Glomerular visceral epithelial cell (primary cell): Measurements from ENCODE around the gene EPS8L3.

Source experiments
- DNase-seq: peaks from one replicate; pipeline ENCODE4 v3.0.0-alpha.2; 2016; ENCODE audit errors: extremely low spot score

EPS8L3 gene

DNA sequence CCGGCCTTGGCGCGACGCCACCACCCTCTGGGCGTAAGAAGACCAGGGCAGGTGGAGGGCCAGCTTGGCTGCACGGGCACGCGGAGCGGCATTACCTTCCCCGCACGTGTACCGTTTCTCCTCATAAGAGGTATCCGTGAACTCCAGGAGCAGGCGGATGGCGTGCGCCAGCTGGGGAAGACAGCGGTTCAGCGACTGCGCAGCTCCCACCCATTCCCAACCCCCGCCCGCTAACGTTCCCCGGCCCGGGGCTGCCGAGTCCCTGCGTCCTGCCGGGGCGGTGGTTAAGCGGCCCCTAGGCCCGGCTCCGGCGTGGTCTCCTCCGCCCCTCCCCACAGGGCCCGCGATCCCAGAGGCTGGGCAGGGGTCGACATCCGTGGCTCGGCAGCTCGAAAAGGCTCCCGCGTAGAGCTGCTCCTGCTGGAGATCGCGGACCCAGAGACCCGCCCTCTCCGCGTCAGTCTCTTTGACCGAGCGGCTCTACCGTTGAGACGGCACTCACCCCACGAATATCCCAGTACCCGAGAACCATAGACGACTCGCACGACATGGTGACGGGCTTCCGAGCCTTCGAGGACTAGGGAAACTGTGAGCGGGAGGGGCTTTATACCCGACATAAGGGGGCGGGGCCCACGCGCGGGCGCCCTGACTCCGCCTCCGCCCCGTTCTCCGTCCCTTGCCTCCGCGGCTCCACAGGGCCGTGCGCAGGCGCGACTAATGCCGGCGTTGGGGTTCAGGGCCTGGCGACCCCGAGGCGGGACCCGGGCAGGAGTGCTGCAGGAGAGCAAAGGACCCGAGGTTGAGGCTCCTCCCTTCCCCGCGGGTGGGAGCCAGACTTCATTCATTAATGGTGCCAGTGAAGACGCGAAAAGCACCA is 23.7 kb downstream of the EPS8L3 start:
- peak; percentile 50 for DNase-seq

- DNase-seq = no peak
These were observed 30.4 kb downstream of the EPS8L3 start for GRCh38 chr1:109733236-109733870.

GRCh38 chr1:109732390-109732881 is 31.3 kb downstream of the EPS8L3 start:
- DNase-seq = no peak

DNA sequence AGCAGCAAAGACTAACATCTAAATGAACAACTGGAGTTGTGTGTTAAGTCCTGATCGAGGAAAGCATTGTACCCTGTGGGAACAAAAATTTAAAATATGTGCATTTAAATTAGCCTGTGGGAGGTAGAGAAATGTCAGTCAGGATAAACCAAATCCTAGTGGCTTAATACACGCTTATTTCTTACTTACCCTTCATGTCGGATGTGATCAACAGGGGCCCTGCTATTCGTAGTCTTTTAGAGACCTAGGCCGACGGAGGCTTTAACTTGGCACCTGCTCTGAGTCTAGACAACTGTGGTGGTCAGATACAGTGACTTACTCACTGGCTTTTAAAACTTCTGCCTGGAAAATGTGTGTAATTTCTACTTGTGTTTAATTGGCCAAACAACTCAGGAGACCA is 33.1 kb downstream of the EPS8L3 start:
- no peak for DNase-seq

DNA sequence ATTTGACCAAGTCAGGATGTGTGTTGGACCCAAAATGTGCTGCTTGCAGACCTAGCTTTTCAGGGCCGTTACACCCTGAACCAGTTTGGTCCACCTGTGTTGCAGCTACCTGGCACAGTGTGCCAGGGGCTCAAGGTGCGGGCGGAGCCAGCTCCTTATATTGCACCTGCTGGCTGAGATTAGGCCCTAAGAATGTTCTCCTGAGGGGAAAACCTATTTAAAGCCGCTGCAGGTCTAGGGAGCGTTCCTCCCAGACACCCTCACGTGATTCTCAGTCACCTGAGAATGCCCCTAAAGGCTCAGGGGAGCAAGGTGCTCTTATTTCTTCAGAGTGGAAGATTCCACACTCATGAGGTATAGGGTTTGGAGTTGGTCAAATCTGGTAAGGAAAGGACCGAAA is 34.9 kb downstream of the EPS8L3 start:
- DNase-seq = no peak

GRCh38 chr1:109726728-109727373 is 36.9 kb downstream of the EPS8L3 start:
- DNase-seq = no peak

DNA sequence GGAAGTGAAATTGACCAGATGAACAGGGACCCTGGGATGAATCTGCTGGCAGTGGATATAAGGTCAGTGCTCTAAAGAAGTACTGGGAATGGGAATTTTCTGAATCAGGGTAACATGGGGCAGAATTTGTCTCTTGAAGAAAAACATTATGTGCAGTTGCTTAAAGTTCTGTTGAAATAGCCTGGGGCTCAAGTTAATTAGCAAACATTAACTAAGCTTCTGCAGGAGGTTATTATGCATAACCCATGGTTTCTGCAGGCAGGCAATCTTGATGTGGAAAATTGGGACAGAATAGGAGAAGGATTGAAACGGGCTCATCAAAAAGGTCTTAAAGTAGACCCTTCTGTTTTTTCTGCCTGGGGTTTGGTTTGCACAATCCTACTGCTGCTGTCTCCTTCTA is 37.7 kb downstream of the EPS8L3 start:
- DNase-seq = no peak

- DNase-seq = no peak
These were observed 38.2 kb downstream of the EPS8L3 start for GRCh38 chr1:109725510-109725909.

DNA sequence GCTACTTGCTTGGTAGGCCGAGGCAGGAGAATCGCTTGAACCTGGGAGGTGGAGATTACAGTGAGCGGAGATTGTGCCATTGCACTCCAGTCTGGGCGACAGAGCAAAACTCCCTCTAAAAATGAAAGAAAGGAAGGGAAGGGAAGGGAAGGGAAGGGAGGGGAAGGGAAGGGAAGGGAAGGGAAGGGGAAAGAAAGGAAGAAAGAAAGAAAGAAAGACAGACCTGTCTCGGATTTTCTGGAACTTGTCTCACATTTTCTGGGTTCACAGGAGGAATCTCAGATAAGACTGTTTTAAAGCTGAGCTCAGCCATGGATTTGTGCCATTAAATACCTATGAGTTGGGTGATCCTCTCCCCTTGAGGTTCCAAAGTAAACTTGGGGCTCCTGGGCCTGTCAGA is 38.8 kb downstream of the EPS8L3 start:
- no peak for DNase-seq

DNA sequence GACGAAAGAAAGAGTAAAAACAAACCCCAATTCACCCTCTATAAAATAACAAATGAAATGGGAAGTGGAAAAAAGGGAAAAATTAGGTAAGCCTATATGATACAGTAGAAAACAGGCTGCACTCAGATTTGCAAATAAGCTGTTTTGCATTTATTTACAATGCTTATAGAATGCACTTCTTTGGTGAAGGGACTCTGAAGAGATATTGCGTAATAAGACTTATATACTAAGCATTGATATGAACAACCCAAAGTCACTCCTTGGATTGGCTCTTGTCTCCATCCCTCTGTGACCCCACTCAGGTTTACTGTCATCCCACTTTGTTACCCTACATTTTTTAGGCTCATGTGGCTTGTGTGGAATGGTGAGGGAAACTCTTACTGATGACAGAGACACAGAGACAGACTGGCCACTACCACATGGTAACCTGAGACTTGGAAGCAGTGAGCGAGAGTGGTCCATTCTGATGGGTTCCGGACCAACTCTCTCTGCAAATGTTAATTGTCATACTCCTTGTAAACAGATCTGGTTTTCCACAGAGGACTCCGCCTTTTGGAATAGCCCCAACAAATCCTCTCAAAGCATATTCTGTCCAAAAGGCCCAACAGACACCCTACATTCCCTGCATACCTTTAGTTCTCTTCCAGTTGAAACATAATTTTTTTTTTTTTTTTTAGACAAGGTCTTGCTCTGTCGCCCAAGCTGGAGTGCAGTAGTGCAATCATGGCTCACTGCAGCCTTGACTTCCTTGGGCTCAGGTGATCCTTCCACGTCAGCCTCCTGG is 40.6 kb downstream of the EPS8L3 start:
- no peak for DNase-seq

- DNase-seq = no peak
These were observed 41.8 kb downstream of the EPS8L3 start for GRCh38 chr1:109721971-109722370.

DNA sequence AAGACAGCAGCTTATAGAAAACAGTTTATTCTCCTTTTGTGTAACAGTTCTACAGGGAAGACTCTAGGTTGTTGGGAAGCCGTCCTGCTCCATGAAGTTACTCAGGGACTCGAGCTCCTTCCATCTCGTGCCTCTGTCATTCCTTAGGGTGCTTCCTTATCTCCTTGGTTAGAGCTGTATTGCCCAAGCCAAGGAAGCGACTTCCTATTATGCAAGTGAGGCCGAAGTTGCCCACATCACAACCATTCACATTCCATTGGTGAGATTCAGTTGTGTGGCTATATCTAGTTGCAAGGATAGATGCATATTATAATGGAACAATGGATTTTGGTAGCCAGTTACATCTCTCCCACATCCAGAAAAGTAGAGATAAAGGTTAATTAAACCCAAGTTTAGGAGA is 42.7 kb downstream of the EPS8L3 start:
- DNase-seq = no peak

- DNase-seq = no peak
These were observed 44.3 kb downstream of the EPS8L3 start for GRCh38 chr1:109719337-109719837.

DNA sequence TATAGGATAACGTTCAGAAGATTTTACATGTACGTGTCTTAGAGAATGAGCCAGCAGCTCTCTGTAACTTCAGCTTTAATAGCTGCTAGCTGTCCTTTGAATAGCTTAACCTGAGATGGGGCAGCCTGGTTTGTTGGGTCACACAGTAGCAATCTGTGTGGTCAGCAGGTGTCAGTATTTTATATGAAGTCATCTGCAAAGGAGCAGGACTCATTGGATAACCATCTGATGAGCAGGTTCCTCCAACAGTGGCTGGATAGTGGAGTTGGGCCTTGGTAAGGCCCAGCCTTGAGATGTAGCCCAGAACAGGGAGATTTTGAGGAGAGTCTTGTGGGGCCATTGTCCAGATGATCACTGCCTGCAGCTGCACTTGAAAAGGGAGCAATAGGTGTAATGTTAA is 45.2 kb downstream of the EPS8L3 start:
- DNase-seq = peak; percentile 29

DNA sequence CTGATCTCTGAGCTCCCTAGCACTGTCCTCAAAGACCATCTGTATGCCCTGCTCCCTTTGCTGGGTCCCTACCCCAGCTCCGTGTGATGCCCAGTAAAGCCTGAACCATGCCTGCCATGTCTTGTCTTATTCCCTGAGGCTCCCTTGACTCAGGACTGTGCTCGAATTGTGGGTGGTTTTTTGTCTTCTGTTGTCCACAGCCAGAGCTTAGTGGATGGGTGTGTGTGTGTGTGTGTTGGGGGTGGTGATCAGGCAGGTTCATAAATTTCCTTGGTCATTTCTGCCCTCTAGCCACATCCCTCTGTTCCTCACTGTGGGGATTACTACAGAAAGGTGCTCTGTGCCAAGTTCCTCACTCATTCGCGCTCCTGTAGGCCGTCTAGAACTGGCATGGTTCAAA is 46.0 kb downstream of the EPS8L3 start:
- no peak for DNase-seq

- DNase-seq = no peak
These were observed 47.1 kb downstream of the EPS8L3 start for GRCh38 chr1:109716570-109717090.

GRCh38 chr1:109716121-109716520 is 47.6 kb downstream of the EPS8L3 start:
- no peak for DNase-seq

GRCh38 chr1:109714661-109715372 is 48.9 kb downstream of the EPS8L3 start:
- no peak for DNase-seq

GRCh38 chr1:109713636-109714035 is 50.1 kb downstream of the EPS8L3 start:
- no peak for DNase-seq

DNA sequence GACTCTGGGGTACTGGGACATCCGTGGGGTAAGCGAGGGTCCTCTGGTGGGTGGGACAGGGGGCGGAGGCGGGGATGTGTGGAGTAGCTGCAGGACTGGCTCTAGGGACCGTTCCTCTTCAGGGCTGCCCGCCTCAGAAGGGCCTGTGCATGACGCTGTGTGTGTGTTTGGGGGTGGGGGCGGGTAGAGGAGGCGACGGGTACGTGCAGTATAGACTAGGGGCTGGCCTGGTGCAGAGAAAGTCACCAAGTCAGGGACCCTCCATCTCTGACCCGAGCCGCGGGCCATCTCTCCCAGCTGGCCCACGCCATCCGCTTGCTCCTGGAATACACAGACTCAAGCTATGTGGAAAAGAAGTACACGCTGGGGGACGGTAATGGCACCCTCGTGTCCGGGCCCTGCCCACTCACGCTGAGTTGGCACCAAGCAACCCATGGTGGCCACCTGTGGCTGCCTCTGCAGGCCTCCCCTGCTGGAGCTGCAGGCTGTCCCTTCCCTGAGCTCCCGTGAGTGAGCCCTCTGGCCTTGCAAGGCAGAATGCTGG is 51.3 kb downstream of the EPS8L3 start:
- no peak for DNase-seq
